GM18858 (cell line): ENCODE results near the gene NDOR1.

Source experiments
- ATAC-seq: cut with Tn5 transposase; IDR thresholded peaks from one replicate; pipeline ENCODE4 v1.9.1; 2021; ENCODE audit not compliant: unreplicated experiment

NDOR1 gene

GRCh38 chr9:137198051-137198901 lies 7.2 kb upstream of the NDOR1 start:
- ATAC-seq, result no peak

- no peak for ATAC-seq
These were observed 6.6 kb upstream of the NDOR1 start for GRCh38 chr9:137198902-137199283.

DNA sequence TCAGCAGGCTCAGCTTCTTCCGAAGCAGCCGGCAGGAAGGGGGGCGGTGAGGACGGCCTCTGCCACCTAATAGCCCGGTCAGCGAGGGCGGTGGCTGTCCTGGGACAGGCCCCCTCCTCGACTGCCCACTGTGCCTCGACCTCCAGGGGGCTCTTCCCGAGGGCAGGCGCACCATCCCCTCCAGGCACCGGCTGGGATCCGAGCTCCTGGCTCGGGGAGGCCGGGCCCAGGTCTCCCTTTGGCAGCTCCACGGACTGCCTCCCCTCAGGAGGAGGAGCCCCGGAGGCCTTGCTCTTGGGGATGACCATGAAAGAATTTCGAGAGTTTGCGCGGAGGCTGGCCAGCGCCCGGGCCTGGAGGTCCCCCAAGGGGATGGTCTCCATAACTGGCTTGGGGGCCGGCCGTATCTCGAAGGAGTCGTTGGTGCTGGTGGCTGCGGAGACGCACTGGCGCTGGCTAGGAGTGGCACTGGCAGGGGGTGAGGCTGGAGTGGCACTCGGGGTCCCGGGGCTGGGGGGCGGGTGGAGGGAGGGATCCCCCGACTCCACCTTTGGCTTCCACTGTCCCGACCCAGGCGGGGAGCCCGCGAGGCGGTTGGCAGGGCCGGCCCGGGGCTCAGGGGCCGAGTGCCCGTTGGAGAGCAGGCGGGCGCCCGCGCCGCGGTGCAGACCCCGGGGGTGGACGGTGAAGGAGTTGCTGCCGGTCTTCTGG lies 5.9 kb upstream of the NDOR1 start:
- no peak for ATAC-seq

DNA sequence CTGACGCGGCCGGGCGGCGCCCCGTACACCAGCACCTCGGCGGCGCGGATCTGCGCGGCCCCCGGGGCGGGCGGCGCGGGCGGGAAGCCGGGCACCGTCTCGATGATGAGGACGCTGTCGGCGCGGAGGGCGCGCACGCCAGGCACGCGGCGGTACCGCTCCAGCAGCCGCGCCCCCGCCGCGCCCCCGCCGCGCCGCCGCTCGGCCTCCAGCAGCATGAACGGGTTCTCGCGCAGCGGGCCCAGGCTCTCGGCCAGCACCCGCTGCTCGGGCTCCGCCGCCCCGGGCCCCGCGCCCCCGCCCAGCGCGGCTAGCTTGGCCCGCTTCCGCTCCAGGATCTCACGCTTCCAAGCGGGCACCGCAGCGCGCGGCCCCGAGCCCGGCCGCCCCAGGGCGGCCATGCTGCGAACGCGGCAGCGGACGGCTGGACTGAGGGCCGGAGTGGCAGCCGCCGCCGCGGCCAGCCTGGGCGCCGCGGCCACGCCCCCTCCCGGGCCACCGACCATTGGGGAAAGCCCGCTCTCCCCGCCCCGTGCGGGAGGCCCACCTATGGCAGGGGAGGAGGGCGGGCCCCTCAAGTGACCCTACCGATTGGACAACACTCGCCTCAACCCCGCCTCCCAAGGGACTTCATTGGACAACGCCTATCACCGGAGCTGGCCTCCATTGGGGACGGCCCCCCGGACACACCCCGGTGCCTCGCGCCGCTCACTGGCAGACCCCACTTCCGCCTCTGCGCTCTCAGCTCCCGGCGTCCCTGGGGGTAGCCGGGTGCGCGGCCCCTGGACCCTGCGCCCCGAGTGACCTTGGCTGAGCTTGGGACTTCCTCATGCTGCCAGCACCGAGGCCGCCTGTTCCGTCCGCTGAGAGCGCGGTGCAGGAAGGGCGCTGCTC lies 4.9 kb upstream of the NDOR1 start, which contains the start of gene TPRN:
TSS of gene TPRN (minus strand) at position 431 of the 894 bp plus-strand sequence. CDS start at position 401, 30 bp downstream.
- peak; percentile 74 for ATAC-seq

GRCh38 chr9:137201205-137201868 lies 4.2 kb upstream of the NDOR1 start:
- ATAC-seq, result no peak

GRCh38 chr9:137202966-137203365 lies 2.5 kb upstream of the NDOR1 start:
- ATAC-seq, result no peak

DNA sequence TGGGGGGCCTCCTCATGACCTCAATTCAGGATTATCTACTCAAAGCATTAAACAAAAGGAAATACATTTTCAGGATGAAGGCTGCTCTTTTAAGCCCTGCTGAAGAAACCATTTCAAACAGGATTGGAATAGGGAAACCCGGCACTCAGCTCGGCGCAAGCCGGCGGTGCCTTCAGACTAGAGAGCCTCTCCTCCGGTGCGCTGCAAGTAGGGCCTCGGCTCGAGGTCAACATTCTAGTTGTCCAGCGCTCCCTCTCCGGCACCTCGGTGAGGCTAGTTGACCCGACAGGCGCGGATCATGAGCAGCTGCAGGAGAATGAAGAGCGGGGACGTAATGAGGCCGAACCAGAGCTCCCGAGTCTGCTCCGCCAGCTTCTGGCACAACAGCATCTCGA lies 772 bp upstream of the NDOR1 start:
- no peak for ATAC-seq

DNA sequence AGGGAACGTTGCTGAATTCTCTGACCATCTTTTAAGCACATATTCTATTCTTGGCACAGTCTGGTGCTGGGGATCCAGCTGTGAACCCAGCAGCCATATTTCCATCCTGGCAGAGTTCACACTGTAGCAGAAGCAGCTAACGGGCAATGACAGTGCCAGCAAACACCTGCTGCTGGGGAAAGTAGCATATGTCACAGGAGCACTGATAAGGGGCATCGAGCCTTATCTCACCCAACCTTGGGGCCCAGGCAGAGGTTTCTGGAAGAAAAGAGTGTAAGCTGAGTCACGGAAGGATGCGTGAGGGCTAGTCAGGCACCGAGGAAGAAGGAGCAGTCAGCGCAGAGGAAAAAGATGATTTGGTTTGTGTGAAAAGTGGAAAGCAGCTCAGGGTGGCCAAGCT lies 1.1 kb downstream of the NDOR1 start:
- ATAC-seq, result no peak

GRCh38 chr9:137211532-137211931 lies 6.0 kb downstream of the NDOR1 start:
- no peak for ATAC-seq

- ATAC-seq, result no peak
These were observed 7.0 kb downstream of the NDOR1 start for GRCh38 chr9:137212520-137212919.

DNA sequence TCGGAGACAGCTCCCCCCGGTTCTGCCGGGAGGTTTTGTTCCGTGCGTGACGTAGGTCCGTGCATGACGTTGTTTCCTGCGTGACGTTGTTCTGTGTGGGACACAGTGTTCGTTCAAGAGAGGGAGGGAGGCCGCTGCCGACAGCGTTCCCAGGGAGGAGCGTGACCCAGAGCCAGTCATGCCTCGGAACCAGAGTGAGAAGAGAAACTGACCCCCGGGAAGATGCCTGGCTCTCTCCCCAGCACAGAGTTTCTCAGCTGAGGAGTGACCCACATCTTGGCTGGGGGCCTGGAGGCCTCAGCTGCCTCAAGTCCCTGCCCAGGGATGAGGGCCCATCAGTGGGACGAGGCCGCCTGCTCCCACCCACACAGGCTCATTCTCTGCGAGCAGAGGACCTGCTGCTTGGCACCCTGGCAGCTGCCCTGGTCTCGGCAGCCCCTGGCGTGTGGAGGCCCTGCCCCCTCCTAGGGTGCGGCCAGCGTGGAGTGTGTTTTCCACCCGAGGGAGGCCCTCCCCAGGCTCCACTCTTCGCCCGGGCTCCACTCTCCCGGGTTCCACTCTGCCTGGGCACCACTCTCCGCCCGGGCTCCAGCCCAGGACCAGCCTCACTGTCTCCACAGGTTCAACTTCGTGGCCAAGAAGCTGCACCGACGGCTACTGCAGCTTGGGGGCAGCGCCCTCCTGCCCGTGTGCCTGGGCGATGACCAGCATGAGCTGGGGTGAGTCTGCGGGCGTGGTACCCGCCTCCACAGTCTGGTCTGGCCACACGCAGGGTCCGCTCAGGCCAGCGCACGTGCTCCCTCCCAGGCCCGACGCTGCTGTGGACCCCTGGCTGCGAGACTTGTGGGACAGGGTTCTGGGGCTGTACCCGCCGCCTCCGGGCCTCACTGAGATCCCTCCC lies 7.9 kb downstream of the NDOR1 start:
- no peak for ATAC-seq

GRCh38 chr9:137214620-137215019 lies 9.1 kb downstream of the NDOR1 start:
- no peak for ATAC-seq

DNA sequence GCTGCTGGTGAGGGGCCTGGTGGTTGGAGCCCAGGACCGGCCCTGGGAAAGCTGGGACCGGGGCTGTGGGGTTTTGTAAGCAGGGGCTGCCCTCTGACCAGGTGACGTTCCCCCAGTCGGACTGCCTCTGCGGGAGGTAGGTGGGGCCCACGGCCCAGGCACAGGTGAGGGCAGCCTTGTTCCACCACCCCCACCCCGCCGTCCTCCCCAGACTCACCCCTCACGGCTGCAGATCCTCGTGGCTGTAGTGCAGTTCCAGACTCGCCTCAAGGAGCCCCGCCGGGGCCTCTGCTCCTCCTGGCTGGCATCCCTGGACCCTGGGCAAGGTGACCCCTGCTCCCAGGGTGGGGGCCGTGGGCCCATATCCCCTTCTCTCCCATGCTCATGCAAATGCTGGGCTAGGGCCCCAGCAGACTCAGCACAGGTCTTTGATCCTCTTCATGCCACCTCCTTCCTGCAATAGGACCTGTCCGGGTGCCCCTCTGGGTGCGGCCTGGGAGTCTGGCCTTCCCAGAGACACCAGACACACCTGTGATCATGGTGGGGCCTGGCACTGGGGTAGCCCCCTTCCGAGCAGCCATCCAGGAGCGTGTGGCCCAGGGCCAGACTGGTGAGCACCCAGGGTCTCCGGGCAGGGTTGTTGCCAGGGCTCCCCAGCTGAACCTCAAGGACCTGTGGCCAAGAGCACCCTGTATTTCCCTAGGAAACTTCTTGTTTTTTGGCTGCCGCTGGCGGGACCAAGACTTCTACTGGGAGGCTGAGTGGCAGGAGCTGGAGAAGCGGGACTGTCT lies 9.9 kb downstream of the NDOR1 start:
- no peak for ATAC-seq

DNA sequence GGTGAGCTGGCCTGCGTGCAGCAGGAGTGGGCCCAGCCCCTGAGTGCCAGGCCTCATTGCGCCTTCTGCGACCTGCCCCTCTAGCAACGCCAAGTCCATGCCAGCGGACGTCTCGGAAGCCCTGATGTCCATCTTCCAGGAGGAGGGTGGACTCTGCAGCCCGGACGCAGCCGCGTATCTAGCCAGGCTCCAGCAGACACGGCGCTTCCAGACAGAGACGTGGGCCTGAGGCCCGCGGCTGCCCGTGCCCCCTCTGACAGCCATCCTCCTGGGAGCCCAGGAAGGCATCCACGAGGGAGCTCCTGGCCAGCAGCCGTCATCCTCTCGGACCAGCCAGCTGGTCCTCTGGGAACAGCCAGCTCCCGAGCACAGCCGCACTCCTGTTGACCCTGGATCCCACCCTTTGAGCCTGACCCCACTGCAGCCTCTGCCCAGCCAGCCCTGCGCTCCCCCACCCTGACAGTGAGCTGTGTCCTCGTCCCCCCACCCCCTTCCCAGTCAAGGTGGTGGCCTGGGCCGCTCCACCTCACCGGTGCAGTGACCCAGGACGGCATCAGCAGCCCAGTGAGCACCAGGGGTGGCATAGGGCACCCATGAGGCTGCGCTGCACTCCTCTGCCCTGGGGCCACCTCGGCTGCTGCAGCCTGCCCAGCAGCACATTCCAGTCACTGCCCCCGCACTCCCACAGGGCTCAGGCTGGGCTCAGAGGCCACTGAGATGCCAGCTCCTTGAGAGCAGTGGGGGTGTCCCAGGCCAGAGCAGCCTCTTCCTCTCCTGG lies 10.9 kb downstream of the NDOR1 start:
- ATAC-seq, result no peak

- no peak for ATAC-seq
These were observed 12.0 kb downstream of the NDOR1 start for GRCh38 chr9:137217276-137218211.

GRCh38 chr9:137218212-137218753 lies 12.8 kb downstream of the NDOR1 start:
- no peak for ATAC-seq

- ATAC-seq, result no peak
These were observed 13.3 kb downstream of the NDOR1 start for GRCh38 chr9:137218754-137219271.
